GM18519 (cell line): ENCODE measurements around the gene CCNE1.

Source experiments
- ATAC-seq: cut with Tn5 transposase; IDR thresholded peaks from one replicate; pipeline ENCODE4 v1.9.1; 2021; ENCODE audit warnings: mild to moderate bottlenecking, moderate library complexity; ENCODE audit not compliant: unreplicated experiment, low FRiP score

Gene CCNE1

GRCh38 chr19:29872224-29872731 is 60.5 kb downstream of the CCNE1 start:
- no peak for ATAC-seq

GRCh38 chr19:29873024-29873800 is 61.4 kb downstream of the CCNE1 start:
- ATAC-seq: peak; percentile 55
